ENCODE results near the gene FRMD5.
A peak's percentile ranks its signal among the peaks of the same experiment; 100 is the strongest.
"Not testable (repeated sequence)": the region's sequence is repeated elsewhere in the genome, so short reads cannot be mapped to it uniquely, and the experiment has no call there.

Gene FRMD5

GRCh38 chr15:44195151-44195740, at the start of gene FRMD5:
Gene FRMD5 (minus strand): TSS chr15:44195271.
- DNase-seq = peak; percentile 99

GRCh38 chr15:44243829-44244228, 48.8 kb upstream of the FRMD5 start:
- DNase-seq = no peak

- no peak for DNase-seq
Observed at GRCh38 chr15:44243141-44243540, 48.1 kb upstream of the FRMD5 start.

GRCh38 chr15:44231842-44232241, 36.8 kb upstream of the FRMD5 start:
- DNase-seq = no peak

- not testable (repeated sequence) for DNase-seq
Observed at GRCh38 chr15:44229301-44229700, 34.2 kb upstream of the FRMD5 start.

GRCh38 chr15:44227584-44227983, 32.5 kb upstream of the FRMD5 start:
- DNase-seq = no peak

GRCh38 chr15:44227001-44227400, 31.9 kb upstream of the FRMD5 start:
- not testable (repeated sequence) for DNase-seq

GRCh38 chr15:44222478-44222877, 27.4 kb upstream of the FRMD5 start:
- no peak for DNase-seq

GRCh38 chr15:44219073-44219472, 24.0 kb upstream of the FRMD5 start:
- DNase-seq = peak; percentile 78

GRCh38 chr15:44216958-44217357, 21.9 kb upstream of the FRMD5 start:
- no peak for DNase-seq

GRCh38 chr15:44215594-44215993, 20.5 kb upstream of the FRMD5 start:
- no peak for DNase-seq

GRCh38 chr15:44208956-44209355, 13.9 kb upstream of the FRMD5 start:
- DNase-seq = no peak

- no peak for DNase-seq
Observed at GRCh38 chr15:44207643-44208042, 12.6 kb upstream of the FRMD5 start.

GRCh38 chr15:44199393-44199792, 4.3 kb upstream of the FRMD5 start:
- DNase-seq = no peak

- no peak for DNase-seq
Observed at GRCh38 chr15:44194323-44195150, 534 bp downstream of the FRMD5 start.

- peak; percentile 20 for DNase-seq
Observed at GRCh38 chr15:44193651-44194322, 1.3 kb downstream of the FRMD5 start.

- DNase-seq = no peak
Observed at GRCh38 chr15:44188795-44189194, 6.3 kb downstream of the FRMD5 start.

GRCh38 chr15:44186705-44187104, 8.4 kb downstream of the FRMD5 start:
- DNase-seq = no peak

- no peak for DNase-seq
Observed at GRCh38 chr15:44183363-44183762, 11.7 kb downstream of the FRMD5 start.

GRCh38 chr15:44181410-44181809, 13.7 kb downstream of the FRMD5 start:
- no peak for DNase-seq

GRCh38 chr15:44177139-44177538, 17.9 kb downstream of the FRMD5 start:
- DNase-seq = no peak

- DNase-seq = no peak
Observed at GRCh38 chr15:44173813-44174212, 21.3 kb downstream of the FRMD5 start.

- no peak for DNase-seq
Observed at GRCh38 chr15:44163370-44163769, 31.7 kb downstream of the FRMD5 start.

- no peak for DNase-seq
Observed at GRCh38 chr15:44160796-44161195, 34.3 kb downstream of the FRMD5 start.

Data from NCI-H524 treated with DMSO at 0.1 percent for 48 hours (cell line).